Pulmonary artery endothelial cell (primary cell): ENCODE results near the gene FOSL2. TPM values are rescaled to one million over a fixed set of nuclear protein-coding genes. Genes with fewer than 3 reads are reported as not detected.

Experiments
- DNase-seq: peaks from one replicate; pipeline ENCODE4 v3.0.0-alpha.2; 2011; ENCODE audit warnings: low read depth, low spot score
- total RNA-seq: library from RNA; depleted of rRNA; stranded (reverse); fragments of >200 nt; gene quantifications from 2 replicates; pipeline ENCODE4 v1.2.3, GENCODE V29; 2014

The FOSL2 gene
- total RNA-seq, 1 donor from 2014 or later, result 36.3 TPM

DNA sequence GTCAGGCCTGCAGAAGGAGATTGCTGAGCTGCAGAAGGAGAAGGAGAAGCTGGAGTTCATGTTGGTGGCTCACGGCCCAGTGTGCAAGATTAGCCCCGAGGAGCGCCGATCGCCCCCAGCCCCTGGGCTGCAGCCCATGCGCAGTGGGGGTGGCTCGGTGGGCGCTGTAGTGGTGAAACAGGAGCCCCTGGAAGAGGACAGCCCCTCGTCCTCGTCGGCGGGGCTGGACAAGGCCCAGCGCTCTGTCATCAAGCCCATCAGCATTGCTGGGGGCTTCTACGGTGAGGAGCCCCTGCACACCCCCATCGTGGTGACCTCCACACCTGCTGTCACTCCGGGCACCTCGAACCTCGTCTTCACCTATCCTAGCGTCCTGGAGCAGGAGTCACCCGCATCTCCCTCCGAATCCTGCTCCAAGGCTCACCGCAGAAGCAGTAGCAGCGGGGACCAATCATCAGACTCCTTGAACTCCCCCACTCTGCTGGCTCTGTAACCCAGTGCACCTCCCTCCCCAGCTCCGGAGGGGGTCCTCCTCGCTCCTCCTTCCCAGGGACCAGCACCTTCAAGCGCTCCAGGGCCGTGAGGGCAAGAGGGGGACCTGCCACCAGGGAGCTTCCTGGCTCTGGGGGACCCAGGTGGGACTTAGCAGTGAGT, 19.4 kb downstream of the FOSL2 start:
- DNase-seq, result no peak

GRCh38 chr2:28412625-28413151, 20.0 kb downstream of the FOSL2 start:
- no peak for DNase-seq

- no peak for DNase-seq
These were observed 20.7 kb downstream of the FOSL2 start for GRCh38 chr2:28413152-28413898.

GRCh38 chr2:28413899-28414295, 21.2 kb downstream of the FOSL2 start:
- no peak for DNase-seq

DNA sequence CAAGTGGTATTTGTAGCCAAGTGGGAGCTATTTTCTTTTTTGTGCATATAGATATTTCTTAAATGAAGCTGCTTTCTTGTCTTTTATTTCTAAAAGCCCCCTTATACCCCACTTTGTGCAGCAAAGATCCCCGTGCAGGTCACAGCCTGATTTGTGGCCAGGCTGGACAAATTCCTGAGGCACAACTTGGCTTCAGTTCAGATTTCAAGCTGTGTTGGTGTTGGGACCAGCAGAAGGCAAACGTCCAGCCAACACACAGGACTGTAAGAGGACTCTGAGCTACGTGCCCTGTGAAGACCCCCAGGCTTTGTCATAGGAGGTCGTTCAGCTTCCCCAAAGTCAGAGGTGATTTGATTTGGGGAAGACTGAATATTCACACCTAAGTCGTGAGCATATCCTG, 21.9 kb downstream of the FOSL2 start:
- no peak for DNase-seq

DNA sequence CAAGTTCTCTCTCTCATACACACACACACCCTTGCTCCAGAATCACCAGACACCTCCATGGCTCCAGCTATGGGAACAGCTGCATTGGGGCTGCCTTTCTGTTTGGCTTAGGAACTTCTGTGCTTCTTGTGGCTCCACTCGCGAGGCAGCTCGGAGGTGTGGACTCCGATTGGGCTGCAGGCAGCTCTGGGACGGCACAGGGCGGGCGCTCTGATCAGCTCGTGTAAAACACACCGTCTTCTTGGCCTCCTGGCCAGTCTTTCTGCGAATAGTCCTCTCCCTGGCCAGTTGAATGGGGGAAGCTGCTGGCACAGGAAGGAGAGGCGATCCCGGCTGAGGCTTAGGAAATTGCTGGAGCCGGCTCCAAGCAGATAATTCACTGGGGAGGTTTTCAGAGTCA, 22.4 kb downstream of the FOSL2 start:
- no peak for DNase-seq

GRCh38 chr2:28415715-28416114, 23.1 kb downstream of the FOSL2 start:
- no peak for DNase-seq

GRCh38 chr2:28419003-28419402, 26.3 kb downstream of the FOSL2 start:
- no peak for DNase-seq

GRCh38 chr2:28419443-28420270, 27.0 kb downstream of the FOSL2 start:
- DNase-seq, result no peak

DNA sequence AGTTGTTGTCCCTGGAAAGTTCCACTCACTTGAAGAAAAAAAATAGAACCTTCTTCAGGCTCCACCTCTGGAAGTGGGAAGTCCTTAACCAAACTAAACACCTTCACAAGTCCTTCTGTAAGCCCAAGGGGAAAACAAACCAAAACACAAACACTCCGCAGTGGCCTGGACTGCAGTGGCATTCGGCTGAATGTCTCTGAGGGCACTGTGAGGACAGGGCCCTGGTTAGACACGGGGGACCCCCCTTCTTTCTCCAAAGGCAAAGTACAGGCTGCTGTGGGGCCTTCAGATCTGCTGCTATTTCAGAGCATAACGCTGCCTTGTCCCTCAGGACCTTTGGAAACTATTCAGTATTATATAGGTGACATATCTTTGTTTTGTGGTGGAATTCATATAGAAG, 28.1 kb downstream of the FOSL2 start:
- no peak for DNase-seq

DNA sequence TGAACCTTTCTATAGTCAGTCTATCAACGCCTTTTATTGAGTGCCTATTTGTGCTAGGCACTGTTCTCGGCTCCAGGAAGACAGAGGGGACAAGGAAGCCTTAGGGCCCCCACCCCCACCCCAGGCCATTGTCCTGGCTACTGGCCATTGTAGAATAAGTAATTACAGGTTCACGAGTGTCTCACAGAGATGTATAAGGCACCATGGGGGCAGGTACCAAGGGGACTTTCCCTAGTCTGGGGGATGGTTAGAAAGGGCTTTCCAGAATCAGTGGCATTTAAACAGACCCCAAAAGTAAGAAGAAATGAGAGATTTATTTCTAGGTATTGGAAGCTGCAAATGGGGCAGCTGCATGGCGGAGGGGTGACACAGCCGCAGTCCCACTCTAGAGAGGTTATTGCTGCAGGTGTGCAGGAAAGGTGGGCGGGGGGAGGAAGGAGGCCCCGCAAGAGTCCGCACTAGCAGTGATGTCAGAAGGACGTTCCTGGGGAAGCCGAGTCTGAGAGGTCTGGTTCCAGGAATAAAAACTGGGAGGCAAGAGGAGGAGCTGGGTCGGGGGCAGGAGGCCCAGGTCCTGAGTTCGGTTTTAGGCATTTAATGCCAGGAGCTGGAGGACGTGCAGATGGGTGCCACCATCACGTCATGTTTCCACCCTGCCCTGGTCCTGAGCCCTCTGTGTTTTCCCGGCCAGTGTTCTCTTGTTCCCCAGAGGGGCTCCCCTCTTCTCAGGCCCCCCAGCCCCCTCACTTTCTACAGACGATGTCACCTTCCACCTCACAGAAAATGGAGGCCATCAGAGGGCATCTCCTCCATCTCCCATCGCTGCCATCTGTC, 30.5 kb downstream of the FOSL2 start:
- DNase-seq, result no peak

DNA sequence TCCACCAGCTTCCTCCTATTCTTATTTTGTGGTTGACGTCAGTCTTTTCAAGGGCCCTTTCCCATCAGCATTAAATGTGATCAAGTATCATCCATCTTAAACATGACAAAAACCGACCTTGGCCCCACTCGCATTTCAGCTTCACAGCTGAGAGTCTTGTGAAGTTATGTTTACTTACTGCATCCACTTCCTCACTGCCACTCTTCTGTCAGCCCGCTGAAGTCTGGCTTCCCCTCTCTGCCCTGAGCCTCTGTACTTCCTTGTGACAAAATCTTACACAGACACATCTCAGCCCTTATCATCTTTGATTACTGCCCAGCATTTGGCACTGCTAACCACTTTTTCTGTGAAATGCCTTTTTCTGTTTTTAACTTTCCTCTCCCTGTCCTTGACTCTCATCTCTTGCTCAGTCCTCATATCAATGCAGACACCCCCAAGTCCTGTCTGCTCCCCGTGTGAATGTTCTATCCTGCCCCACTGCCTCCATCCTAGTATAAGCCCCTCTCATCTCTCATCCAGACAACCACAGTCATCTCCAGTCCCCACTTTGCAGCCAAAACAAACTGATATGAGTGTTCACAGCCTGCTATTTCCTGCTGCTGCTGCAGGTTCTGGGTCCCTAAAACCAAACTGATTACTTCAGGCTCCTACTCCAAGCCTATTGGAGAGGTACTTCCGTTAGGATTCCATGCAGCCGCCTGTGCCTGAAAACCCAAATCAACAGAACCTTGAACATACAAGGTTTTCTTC, 31.4 kb downstream of the FOSL2 start:
- no peak for DNase-seq

DNA sequence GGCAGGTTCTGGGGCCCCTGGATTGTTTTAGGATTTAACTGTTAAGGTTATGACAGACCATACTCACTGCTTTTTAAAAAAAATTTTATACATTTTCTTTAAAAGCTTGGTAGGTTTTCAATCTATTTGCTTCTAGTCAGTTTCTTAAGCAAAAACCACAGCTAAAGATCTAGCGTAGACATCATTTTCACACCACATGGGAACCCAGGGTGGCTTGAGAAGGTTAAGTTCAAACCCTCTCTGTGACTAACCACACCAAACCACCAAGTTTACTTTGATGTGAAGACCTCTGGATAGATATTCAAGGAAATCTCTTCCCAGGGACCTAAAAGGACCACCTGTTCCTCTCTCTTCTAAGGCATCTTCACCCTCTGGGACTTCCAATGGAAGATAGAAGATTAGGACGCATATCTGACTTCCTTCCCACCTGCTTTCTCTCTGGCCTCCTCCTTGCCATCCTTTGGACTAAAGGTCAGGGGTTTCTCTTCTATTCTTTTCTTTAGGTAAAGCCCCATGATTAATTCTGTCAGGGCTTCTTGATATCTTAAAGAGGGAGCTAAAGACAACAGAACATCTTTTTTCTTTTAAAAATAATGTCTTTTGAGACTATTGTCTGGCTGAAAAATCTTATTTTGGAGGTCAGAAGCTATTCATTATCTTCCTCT, 32.3 kb downstream of the FOSL2 start:
- DNase-seq, result no peak

GRCh38 chr2:28425464-28425835, 32.8 kb downstream of the FOSL2 start:
- no peak for DNase-seq

- no peak for DNase-seq
These were observed 35.2 kb downstream of the FOSL2 start for GRCh38 chr2:28427741-28428415.

DNA sequence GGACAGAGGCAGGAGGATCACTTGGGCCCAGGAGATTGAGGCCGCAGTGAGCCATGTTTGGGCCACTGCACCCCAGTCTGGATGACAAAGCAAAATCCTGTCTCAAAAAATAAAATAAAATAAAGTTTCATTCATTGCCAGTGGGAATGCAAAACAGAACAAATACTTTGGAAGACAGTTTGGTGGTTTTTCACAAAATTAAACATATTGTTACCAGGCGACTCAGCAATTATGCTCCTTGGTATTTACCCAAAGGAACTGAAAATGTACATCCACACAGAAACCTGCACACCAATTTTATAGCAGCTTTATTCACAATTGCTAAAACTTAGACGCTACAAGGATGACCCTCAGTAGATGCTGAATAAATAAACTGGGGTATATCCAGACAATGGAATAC, 35.8 kb downstream of the FOSL2 start:
- no peak for DNase-seq

DNA sequence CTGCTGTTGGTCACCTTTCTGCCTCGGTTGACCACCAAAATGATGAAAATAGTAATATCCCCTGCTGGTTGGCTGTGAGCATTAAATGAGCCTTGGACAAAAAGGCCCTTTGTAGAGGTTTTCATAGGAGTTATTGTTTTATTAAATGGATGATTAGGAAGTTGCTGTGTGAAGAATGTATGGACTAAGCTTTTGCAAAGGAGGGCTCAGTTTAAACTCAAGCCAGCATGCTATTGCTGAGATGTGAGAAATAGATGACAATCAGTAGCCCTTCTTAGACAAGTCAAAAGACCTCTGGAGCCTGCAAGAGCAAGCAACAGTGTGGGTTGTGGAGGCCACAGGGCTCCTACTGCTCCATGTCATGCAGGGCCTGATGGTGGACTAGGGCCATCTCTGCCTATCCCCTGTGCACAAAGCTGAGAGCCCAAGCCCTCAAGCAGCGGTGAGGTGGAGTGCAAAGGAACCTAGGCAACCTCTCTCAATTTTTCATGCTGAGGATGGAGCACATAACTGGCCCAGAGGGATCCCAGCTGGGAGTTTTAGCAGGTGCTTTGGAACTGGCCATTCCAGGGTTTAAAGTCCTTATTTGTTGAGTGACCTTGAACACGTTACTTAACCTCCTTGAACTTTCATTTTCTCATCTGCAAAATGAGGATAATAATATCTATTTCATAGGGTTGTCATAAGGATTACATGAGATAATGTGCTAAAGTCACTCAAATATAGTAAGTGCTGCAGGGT, 37.1 kb downstream of the FOSL2 start:
- no peak for DNase-seq

DNA sequence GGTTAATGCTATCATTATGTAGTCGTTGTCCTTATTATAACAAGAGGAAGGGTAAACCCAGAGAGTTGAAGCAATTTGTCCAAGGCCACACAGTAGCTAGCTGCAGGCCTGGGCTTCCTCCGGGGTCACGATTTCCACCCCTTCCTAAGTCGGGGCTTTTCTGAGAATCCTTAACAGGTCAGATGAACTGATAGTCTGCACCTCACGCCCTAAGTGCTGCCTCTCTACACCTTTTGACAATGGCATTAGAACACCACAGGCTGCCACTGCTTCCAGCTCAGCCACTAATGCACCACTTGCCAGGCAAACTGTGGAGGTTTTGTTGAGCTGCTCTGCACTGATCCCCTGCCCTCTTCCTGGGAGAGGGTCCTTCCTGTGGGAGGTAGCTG, 37.7 kb downstream of the FOSL2 start:
- no peak for DNase-seq
